Cerebellar nuclear complex (tissue), 1 donor: ENCODE data around the gene LRFN3.
"Not testable (repeated sequence)": the region's sequence is repeated elsewhere in the genome, so short reads cannot be mapped to it uniquely, and the experiment has no call there.

Source experiments
- DNase-seq, 2 experiments: peaks; one replicate each; lab custom pipeline; 2025; lab: John Stamatoyannopoulos, UW

The LRFN3 gene, protein sequence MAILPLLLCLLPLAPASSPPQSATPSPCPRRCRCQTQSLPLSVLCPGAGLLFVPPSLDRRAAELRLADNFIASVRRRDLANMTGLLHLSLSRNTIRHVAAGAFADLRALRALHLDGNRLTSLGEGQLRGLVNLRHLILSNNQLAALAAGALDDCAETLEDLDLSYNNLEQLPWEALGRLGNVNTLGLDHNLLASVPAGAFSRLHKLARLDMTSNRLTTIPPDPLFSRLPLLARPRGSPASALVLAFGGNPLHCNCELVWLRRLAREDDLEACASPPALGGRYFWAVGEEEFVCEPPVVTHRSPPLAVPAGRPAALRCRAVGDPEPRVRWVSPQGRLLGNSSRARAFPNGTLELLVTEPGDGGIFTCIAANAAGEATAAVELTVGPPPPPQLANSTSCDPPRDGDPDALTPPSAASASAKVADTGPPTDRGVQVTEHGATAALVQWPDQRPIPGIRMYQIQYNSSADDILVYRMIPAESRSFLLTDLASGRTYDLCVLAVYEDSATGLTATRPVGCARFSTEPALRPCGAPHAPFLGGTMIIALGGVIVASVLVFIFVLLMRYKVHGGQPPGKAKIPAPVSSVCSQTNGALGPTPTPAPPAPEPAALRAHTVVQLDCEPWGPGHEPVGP

GRCh38 chr19:35935911-35936737, at the start of gene LRFN3:
TSS of gene LRFN3 (plus strand) at chr19:35936374. CDS start at chr19:35939426, 3,052 bp downstream.
- DNase-seq, result peak in 1 of 2 experiments; percentile 51

DNA sequence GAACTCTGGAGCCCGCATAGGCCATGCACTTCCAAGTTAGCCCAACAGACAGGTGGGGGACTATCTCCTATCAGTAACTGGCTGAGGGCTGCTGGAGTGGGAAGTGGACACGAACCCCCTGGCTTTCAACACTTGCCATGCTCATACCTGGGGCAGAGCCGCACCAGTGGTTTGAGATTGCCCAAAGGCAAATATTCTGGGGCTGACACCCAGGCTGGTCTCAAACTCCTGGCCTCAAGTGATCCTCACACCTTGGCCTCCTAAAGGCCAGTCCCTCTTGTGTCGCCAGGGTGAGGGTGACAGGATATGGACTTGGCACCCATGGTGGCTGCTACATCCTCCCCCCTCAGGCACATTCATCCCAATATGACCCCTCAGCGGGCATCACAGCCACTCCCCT, 49.0 kb upstream of the LRFN3 start:
- no peak for DNase-seq

GRCh38 chr19:35888398-35888797, 47.8 kb upstream of the LRFN3 start:
- DNase-seq, result no peak

- DNase-seq, result no peak
These were observed 46.6 kb upstream of the LRFN3 start for GRCh38 chr19:35889370-35890112.

DNA sequence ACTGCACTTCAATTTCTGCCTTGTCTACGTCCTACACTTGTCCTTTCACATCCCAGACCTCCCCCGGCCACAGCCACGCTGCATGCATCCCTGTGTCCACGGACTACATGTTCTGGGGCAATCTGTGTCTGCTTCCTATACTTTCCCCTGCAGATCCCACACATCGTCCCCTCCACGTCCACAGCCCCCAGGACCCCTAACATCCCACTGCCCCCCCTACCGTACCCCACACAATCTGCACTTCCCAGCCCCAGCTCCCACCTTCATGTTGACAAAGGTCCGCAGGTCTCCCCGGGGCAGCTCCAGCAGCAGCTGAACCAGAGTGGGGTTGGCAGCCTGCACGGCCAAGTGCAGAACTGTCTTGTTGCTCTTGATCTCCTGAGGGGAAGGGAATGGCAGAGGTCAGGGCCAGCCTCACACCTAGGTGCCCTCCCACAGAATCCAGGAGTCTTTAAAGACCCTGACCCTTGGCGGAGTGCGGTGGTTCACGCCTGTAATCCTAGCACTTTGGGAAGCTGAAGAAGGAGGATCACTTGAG, 46.0 kb upstream of the LRFN3 start:
- DNase-seq, result no peak

- not testable (repeated sequence) for DNase-seq
These were observed 44.4 kb upstream of the LRFN3 start for GRCh38 chr19:35891819-35892218.

DNA sequence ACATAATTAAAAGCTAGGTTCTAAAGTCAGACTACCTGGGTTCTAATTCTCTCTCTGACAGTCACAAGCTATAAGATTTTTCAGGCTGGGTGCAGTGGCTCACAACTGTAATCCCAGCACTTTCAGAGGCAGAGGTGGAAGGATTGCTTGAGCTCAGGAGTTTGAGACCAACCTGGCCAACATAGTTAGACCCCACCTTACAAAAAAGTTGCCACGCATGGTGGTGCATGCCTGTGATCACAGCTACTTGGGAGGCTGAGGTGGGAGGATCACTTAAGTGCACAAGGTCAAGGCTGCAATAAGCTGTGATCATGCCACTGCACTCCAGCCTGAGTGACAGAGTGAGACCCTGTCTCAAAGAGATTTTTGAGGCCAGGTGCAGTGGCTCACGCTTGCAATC, 41.8 kb upstream of the LRFN3 start:
- no peak for DNase-seq

GRCh38 chr19:35895911-35896642, 40.1 kb upstream of the LRFN3 start:
- no peak for DNase-seq

GRCh38 chr19:35896643-35897040, 39.5 kb upstream of the LRFN3 start:
- no peak for DNase-seq

DNA sequence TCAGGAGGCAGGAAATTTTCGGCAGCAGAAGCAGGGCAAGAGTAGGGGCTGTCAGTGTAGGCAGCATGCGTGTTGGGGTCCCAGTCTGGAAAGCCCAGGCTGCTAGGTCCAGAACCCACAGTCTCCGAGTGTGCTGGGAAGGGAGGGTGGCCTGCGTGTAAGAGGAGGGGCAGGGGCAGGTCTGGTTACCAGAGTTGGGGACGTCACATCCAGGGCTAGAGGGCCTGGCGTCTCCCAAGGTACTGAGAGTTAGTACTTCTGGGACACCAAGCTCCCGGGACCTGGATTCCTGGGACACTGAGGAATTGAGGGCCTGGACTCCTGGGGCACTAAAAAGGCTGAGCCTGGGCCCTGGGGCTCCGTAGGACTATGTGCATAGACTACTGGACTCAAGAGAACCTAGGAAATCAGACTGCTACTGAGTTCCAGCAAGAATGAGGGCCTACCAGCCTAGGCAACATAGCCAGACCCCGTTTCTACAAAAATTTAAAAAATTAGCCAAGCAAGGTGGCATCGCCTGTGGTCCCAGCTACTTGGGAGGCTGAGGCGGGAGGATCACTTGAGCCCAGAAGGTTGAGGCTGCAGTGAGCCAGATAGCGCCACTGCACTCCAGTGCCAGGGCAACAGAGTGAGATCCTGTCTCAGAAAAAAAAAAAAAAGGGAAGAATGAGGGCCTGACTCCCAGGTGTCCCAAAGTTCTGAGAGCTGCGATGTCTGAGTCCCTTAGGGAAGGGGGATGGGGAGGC, 38.3 kb upstream of the LRFN3 start:
- no peak for DNase-seq

- DNase-seq, result no peak
These were observed 37.7 kb upstream of the LRFN3 start for GRCh38 chr19:35898499-35898809.

DNA sequence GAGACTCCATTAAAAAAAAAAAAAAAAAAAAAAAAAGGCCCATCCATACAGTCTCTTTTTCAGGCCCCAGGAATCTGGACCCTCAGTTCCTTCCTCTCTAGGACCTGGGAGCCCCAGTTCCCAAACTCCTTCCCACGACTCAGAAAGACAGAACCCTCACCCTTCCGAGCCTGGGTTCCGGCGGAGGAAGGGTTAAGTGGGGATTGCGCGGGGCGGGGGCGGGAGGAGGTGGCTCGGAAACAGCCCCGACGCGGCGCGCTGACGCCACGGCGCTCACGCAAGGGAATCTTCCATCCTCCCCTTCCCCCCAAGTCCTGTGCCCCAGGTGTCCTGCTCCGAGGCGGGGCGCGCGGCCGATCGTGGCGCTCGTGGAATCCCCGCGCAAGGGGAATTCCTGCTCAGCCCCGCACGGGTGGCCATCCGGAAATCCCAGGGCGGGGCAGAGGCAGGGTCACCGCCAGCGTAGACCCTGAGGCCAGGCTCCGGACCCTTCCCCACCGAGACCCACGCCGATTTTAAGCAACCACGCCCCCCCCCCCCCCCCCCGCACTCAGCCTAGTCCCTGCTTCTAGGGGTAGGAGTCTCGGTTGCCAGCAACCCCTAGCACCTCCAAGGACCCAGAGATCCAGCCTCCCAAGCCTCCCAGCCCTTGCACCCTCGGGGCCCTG, 36.5 kb upstream of the LRFN3 start:
- peak; percentile 33 to 58 for DNase-seq

DNA sequence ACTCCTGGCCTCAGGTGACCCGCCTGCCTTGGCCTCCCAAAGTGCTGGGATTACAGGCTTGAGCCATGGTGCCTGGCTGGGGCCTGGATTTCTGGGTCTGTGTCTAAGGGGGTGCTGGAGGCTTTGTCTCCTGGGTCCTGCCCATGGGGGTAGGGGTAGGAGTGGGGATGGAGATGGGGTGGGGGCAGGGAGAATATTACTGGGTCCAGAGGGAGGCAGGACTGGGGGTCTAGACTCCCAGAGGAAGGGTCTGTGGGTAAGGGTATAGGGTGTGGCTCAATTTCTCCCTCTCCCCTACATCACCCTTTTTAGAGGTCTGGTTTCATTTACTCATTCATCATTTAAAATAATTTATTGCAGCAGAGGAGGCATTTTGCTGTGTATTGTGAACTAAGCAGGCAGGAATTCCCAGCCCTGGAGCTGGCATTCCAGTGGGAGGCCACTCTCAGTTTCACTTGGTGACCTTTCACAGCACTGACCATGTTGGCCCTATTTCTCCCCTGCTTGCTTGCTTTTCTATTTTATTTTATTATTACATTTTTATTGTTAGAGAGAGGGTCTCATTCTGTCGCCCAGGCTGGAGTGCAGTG, 35.0 kb upstream of the LRFN3 start:
- DNase-seq, result no peak

GRCh38 chr19:35901854-35902661, 34.1 kb upstream of the LRFN3 start, which contains the start of gene HCST:
TSS of gene HCST (plus strand) at chr19:35902529. CDS start at chr19:35902594, 65 bp downstream.
- DNase-seq, result no peak

DNA sequence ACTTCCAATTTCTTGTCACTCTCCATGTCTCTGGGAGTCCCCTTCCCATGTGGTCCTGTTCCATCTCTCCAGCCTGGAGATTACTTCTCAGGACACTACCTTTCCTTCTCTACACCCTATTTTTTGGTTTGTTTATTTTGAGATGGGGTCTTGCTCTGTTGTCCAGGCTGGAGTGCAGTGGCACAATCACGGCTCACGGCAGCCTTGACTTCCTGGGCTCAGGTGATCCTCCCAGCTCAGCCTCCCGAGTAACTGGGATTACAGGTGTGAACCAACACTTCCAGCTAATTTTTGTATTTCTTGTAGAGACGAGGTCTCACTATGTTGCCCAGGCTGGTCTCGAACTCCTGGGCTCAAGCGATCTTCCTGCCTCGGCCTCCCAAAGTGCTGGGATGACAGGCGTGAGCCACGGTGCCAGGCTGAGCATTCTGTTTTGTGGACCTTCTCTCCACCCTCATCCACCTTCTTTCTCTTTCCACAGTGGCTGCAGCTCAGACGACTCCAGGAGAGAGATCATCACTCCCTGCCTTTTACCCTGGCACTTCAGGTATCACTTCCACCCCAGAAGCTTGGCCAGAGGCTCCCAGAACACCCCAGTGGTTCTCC, 33.2 kb upstream of the LRFN3 start:
- DNase-seq, result no peak

GRCh38 chr19:35903550-35904179, 32.5 kb upstream of the LRFN3 start:
- no peak for DNase-seq

- no peak for DNase-seq
These were observed 31.7 kb upstream of the LRFN3 start for GRCh38 chr19:35904311-35905068.
